HG02759 (cell line): ENCODE data around the gene RAB14.
"Not testable (repeated sequence)": the region's sequence is repeated elsewhere in the genome, so short reads cannot be mapped to it uniquely, and the experiment has no call there.

Source experiments
- ATAC-seq: cut with Tn5 transposase; IDR thresholded peaks from one replicate; pipeline ENCODE4 v1.9.1; 2021; ENCODE audit warnings: mild to moderate bottlenecking, moderate library complexity; ENCODE audit not compliant: unreplicated experiment

The RAB14 gene

DNA sequence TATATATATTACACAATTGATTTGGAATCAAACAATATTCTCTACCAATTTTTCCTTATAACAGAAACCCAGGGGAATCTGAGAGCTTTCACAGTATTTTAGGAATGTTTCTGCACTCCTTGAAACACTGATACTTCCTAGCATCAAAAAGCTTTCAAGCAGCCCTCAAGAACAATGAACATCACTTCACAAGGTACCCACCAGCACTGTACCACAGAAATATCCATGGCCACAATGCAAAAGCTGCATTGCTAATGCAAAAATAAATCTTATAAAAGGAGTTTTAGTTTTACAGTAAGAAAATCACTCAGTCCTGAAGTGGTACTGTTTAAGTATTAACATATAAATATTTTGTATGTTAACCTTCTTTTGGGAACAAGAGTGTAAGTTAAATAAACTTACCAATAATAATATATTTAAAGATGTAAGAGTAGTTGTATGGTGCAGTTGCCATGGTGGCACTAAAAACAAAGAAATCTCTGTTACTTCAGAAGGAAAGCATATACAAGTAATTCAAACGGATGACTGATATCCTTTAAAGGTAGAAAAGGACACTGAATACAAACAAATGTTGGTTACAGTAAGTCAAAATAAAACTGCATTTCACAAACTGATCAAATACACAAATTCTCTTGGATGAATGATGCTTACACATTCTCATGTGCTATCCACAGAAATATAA, 8.6 kb downstream of the RAB14 start:
- ATAC-seq: no peak

DNA sequence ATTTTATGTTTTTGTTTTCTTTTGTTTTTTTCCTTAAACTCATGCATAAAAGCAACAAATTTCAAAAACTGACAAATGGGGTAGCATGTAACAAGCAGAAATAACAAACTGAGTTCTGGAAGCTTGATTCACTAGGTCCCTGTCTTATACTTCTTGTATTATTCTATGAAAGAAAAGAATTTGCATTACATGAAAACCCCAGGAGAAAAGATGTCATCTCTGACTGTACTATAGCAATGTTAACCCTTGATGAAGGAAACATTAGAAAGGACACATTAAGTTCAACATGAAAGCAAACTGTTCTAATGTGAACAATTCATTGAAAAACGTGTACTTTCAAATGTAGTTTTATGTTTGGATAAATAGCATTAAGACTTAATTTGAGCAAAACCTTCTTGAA, 9.2 kb downstream of the RAB14 start:
- ATAC-seq: no peak

DNA sequence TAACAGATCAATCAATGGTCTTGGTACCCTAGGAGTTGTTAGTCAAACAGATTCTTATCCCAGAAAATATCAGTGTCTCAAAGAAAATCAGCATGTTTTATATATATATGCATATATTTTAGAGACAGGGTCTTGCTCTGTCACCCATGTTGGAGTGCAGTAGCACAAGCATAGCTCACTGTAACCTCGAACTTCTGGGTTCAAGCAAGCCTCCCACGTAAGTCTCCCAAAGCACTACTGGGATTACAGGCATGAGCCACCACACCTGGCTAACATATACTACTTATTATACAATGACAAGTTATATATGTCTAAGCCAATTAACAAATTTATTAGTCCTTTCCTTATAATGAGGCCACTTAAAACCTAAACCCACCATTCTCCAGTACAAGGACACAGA, 10.4 kb downstream of the RAB14 start:
- no peak for ATAC-seq

DNA sequence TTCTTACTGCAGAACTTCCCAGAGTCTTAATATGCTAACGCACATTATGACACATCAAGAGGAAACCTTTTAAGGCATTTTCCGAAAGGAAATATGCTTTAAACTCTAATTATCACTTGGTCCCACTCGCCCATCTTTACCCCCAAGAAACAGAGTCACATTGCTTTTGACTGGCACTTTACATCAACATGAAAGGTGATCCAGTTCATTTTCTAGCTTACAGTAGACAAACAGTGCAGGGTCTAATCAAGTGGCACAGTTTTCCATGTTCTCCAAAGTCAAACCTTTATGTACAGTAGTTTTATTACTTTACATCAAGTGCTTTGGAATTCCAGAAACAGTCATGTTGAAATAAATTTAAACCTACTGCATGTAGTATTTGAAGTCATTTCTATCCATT, 12.0 kb downstream of the RAB14 start:
- ATAC-seq: no peak

DNA sequence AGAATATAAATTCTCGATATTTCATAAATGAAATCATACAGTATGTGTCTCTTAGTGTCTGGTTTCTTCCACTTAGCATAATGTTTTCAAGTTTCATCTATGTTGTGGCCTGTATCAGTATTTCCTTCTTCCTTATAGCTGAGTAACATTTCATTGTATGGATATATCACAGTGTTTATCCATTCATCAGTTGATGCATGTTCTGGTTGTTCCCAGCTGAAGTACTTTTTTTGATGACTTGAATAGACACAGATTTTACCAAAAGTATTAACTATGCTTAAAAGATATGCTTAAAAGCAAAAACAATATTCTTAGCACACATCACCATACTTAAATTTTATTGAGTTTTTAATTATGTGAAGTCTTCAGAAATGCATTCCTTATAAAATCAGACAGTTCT, 12.7 kb downstream of the RAB14 start:
- no peak for ATAC-seq

DNA sequence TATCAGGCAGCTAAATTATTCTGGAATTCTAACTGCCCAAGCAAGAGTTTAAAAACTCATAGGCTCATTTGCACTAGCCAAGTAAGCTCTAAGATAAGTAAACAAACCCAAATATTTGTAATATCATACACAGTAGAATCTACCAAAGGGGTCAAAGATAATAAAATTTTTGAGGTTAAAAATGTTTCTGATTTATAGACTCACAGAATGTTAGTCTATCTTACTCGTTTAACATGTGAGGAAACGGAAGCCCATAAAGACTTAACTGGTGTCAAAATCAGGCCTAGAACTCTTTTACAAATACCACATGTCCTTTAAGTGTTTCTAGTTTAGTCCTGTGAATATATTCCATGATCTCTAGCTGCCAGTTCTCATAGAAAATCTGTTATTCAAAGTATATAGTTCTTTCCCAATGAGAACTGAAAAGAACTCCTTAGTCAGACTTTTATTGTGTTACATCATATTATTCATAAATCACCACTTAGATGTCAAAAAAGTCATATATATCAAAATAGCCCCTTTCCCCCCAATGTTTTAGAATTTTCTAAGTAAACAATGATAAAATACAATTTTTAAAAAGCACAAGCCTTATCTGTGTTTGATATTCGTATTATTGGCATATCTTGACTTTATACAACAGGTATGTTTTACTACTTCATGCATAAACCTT, 13.9 kb downstream of the RAB14 start:
- ATAC-seq: no peak

DNA sequence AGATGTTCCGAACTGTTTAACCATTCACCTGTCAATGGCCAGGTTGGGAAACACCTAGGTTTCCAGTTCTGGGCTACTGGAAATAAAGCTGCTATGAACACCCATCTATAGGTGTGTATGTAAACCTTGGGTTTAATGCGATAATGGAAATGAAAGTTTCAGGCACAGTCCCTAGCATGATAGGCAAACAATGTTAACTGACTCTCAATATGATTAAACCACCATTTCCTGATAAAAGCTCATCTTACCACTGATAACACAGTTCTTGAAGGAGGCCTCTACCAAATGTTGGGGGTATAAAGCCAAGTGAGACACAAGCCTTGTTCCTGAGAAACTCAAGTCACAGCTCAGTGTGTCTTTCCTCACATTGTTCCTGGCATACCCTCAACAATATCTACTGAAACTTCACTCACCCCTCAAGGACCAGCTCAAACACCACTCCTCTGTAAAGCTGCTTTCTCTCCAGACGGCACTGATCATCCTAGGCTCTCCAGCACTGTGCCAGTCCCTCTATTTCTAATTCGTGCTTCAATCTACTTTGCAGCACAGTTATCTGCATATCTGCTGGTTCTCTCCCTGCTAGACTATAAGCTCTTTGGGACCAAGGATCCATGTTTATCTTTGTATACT, 15.8 kb downstream of the RAB14 start:
- no peak for ATAC-seq

DNA sequence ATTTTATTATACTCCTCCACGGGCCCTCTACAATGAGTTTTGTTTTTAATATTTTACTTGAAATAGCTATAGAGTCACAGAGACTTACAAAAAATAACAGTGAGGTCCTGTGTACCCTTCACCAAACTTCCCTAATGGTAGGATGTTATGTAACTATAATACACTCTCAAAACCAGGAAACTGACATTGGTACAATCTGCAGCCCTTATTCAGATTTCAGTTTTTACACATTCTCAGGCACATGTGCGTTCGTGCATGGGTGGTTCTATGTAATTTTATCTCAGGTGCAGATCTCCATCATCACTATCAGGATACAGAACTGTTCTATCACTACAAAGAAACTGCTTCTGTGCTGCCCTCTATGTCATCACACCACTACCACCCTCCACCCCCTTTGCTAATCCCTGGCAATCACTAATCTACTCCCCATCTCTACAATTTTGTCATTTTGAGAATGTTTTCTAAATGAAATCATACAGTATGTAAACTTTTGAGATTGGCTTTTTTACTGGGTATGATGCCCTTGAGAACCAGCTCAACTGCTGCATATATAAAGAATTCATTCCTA, 16.4 kb downstream of the RAB14 start:
- ATAC-seq: no peak

DNA sequence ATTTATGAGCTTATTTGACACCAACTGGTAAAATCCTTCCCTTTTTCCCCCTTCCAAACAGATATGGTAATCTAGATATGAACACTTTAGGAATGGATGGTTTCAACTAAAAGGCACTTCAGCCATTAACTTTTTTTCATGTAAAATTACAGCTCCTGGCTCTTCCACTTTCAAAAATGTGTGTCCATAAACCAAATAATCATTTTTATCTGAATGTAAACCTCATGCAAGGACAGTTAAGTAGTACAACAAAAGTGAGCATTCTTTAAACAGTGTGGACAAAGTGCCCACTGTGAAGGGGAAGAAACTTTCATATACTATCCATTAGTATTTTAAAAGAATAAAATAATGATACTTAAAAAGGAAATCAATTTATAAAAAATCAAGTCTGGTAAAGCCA, 17.2 kb downstream of the RAB14 start:
- ATAC-seq: no peak

DNA sequence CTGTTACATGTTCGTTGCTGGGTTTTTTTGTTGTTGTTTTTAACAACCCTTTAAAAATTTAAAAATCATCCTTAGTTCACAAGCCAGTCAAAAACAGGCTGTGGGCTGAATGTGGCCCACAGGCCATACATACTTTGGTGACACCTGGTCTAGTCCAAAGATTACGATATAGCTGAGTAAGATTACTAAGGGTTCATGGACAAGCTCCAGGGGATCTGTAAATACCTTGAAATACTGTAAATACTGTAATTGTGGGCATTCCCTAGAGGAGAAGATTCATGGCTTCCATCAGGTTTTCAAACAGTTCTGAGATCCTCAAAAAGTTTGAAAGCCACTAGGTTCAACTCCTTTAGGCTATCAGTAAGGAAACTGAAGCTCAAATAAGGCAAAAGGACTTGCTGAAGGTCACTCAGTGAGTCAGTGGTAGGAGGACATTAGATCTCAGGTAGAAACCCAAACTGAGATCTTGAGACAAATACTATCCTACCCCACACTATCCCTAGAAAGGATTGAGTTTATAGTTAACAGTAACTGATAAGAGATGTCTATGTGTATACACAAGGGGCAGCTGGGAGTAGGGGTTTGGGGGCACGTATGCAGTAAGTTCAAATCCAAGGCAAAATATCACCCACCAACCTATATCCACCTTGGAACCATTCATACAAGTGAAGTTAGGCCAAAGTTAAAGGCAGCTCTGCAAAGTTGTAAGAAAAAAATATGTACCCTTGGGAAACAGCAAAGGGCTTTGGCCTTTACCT, 17.8 kb downstream of the RAB14 start:
- ATAC-seq: no peak

DNA sequence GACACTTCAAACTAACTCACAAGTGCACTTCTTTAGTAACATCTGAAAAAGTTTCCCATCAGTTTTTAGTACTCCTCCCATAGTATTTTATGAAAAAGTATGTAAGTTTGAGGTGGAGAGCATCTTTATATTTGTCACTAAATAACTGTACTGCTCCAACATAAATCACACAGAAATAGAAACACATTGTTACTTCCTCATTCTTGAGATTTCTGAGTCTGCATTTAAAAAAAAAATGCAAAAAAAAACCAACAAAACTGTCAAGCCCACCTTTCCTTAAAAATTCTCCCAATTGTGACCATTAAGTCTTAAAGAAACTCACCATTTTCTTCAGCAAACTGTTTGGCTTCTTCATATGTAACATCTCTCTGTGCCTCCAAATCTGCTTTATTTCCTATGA, 18.7 kb downstream of the RAB14 start:
- ATAC-seq: no peak

DNA sequence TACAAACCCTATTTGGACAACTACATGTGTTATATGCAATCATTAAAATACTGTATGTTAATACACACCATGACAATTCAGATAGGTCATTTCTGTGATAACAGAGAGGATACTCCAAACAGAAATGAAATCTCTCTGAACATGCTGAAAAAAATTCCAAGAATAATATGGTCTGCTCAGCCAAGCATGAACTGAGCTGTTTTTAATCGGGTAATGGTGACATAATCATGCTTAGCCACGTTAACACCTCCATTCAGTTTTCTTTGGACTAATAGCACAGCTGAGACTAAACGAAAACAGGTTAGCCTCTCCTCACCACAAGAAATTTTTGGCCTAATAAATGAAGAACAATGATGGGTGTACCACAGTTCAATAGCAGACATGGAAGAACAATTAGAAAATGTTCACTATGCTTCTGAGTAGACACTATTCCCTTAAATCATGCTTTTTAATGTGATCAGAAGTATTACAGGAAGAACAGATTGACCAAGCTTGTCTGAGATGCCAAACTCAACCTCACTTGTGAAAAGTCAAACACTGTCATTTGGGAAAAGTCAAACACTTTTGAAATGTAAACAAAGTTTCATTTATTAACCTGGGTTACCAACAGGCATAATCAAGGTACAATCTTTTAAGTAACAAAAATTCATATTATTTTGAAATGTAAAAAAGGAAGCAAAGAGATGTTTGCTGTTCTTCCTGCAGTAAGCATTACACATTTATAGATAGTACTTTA, 19.4 kb downstream of the RAB14 start:
- no peak for ATAC-seq

DNA sequence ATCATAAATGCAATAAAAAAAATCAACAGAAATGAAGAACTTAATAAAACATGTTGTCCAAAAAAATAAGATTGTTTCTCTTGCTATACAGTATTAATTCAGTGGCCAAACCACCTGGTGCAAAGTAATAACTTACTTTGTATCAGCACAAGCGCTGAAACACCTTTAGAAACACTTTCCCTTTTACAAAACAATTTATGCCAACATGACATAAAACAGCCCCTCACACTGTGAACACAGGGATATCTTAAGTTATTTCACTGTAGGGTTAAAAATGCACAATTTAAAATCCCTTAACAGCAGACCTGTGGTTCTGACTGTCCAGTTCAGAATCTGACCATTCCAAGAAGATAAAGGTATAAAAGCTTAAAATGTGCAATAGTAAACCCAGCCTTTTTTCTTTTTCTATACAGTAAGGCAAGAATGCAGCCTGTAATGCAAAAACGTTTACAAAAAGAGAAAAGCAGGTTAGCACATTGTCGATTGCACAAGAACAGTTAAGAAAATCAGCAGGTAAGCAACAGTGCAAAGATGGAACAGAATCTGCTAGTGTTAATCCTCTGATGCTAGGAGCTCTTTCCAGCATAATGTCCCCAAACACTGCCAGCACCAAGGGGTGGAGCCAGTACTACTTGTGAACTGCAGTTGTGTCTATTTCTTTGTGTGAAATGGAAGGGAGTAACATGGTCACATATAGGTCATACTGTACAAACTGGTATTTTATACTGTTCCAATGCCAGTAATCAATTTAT, 21.6 kb downstream of the RAB14 start:
- no peak for ATAC-seq

DNA sequence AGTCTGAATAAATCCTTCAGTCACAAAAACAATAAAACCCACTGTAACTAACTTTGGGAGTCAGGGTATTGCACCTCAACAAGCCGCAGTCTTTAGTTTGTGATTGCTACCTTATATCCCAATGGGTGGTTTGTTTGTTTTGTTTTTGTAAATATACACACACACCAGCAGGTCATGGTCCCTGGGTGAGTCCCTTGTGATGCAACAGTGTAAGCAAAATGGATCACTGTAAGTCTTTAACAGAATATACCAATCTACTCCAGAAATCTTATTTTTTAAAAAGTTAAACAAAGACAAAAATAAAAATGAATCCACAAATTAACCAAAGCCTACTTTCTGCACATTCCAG, 22.3 kb downstream of the RAB14 start:
- not testable (repeated sequence) for ATAC-seq

DNA sequence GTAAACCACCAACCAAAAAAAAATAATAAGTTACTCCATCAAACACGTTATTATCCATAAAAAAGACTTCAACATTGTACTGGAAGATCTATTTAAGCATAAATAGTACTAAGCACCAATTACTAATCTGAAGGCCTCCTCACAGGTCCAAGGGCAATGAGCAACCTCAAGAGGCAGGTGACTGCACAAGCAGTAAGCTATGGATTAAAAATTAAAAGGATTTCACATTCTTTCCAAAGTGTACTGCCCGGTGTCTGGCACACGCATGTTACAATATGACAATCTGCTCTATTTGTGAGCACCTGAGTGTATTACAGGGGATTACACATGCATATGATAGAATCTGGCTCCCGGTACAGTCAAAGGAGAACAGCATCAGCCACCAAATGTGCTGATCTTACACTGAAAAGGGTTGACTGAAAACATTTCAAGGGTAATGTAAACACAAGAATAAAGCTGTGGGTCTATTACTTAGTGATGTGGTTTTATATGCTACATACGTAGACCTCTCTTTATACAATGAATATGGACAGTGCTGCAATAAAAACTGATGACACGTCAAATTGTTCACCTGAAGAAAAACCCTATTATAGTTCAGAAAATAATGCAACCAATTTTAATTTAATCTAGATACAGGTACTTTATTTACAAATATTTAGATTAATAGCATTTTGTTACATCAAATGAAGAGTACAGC, 22.8 kb downstream of the RAB14 start:
- ATAC-seq: no peak

DNA sequence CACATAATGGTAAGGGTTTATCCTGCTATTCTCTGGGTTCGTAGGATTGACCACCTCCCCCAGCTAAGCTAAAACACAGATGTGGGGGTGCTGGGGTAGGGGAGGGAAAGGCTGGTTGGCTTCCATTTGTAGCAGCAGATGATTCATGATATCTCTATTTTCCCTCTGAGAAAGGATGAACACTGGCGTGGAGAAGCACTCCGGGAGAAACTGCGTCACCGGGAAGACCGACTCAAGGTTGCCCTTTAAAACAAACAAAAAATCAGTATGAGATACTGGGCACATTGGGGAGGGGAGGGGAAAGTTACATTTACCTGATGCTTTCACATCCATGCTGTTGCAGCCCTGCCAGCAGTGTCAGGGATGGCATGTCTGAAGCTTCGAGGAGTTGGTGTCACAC, 28.2 kb downstream of the RAB14 start:
- no peak for ATAC-seq

DNA sequence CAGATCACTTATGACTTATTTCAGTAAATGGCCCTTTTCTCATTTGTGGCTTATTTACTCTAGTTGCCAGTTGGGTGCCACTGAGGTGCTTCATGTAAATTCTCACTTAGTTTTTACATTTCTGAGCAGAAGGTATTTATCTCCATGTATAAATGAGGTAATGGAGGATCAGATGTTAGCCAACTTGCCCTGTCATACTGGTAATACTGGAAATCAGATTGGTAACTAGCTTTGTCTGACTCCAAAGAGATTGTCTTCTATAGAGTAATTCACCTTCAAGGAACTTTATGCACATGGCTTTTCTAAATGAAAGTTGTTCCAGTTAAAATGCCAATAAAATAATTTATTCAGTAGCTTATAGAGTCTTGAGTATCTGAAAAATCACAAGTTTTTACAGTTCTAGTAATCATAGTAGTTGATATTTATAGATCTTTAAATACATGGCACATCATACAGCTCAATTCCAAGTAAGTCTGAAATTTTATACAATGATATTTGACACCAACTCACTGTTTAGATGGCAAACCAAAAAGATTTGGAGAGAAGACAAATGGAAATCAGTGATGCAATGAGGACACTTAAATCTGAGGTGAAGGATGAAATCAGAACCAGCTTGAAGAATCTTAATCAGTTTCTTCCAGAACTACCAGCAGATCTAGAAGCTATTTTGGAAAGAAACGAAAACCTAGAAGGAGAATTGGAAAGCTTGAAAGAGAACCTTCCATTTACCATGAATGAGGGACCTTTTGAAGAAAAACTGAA, 28.8 kb downstream of the RAB14 start:
- no peak for ATAC-seq

DNA sequence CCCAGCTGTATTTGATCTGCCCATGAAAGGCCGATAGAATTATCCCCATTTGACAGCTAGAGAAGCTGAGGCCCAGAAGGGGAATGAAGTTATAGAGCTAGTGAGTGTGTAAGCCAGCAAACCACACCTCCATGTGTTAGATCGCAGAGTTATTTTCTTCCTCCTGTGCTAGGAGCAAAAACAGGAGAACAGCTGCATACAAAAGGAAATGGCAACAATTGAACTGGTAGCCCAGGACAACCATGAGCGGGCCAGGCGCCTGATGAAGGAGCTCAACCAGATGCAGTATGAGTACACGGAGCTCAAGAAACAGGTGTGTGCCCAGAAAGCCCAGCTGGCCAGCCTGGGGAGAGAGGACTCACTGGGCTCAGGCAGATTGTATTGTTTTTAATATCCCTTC, 30.4 kb downstream of the RAB14 start:
- no peak for ATAC-seq

DNA sequence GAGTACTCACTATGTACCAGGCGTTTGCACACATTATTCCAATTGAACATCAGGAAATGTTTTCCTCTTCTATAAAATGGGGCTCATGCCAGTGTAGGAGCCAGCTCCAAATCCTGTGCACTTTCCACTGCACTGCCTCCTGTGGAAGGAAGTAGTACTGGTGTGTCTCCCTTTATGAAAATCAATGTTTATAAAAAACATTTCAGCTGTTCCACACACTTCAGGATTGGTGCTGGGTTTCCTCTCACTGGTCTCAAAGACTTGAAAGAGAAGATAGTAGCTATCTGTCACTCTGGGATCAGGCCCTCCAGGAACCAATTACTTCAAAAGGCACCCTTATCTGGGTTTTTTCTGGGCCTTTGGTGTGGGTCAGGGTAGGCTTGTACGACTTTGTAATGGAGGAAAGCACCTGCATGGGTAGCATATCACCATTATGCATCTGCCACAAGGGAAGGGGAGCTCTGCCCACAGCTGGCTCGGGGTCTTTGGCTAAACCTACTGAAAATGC, 32.5 kb downstream of the RAB14 start:
- no peak for ATAC-seq
